GM21717 (cell line): ENCODE data around the gene KCNMB4.
"Not testable (repeated sequence)": the region's sequence is repeated elsewhere in the genome, so short reads cannot be mapped to it uniquely, and the experiment has no call there.

ENCODE experiments used
- ATAC-seq: cut with Tn5 transposase; IDR thresholded peaks from one replicate; pipeline ENCODE4 v1.9.1; 2021; ENCODE audit warnings: mild to moderate bottlenecking, moderate library complexity; ENCODE audit not compliant: unreplicated experiment

Gene KCNMB4

DNA sequence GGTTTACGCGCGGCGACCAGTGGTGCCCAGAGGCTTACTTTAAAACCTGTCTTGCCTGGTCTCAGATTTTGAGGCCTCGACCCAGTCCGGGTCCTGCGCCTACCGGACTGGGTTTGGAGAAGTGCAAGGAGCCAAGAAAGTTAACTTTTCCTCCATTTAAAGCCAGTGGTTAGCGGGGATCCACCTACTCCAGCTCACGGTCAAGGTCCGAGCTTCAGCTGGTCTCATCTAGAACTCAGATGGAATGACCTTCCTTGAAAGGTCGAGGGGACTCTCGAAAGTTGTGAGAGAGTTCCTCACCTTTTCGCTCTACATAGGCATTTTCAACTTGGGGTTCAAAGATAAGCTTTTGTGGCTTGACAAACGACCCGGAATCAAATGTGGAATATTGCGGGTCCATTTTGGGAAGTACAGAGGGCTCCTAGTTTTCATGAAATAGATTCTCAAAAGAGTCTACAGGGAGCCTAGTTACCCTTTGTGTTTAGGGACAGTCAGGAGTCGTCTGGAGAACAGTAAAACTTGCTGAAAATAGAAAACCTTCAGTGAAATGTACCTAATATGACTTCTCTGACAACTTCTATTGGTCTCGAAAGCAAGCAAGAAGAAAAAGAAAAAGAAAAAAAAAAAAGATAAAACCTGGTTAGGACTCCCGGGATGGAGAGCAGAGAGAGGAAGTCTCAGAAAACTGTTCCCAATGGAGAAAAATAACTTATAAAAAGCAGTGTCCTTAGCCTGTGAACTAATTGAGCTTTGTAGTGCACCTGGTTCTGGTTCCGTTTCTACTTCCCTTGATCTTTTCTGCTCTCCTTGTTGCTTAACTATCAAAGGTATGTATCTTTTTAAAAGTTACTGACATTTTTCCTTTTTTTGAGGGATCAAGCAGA, 1.4 kb downstream of the KCNMB4 start:
- no peak for ATAC-seq

- ATAC-seq, result no peak
These were observed 6.8 kb downstream of the KCNMB4 start for GRCh38 chr12:70372881-70373280.

GRCh38 chr12:70379846-70380245, 13.8 kb downstream of the KCNMB4 start:
- no peak for ATAC-seq

- no peak for ATAC-seq
These were observed 17.4 kb downstream of the KCNMB4 start for GRCh38 chr12:70383484-70383883.

GRCh38 chr12:70383886-70384285, 17.8 kb downstream of the KCNMB4 start:
- no peak for ATAC-seq

GRCh38 chr12:70386771-70387170, 20.7 kb downstream of the KCNMB4 start:
- no peak for ATAC-seq

- ATAC-seq, result no peak
These were observed 23.6 kb downstream of the KCNMB4 start for GRCh38 chr12:70389678-70390077.

- ATAC-seq, result not testable (repeated sequence)
These were observed 26.5 kb downstream of the KCNMB4 start for GRCh38 chr12:70392631-70393030.

DNA sequence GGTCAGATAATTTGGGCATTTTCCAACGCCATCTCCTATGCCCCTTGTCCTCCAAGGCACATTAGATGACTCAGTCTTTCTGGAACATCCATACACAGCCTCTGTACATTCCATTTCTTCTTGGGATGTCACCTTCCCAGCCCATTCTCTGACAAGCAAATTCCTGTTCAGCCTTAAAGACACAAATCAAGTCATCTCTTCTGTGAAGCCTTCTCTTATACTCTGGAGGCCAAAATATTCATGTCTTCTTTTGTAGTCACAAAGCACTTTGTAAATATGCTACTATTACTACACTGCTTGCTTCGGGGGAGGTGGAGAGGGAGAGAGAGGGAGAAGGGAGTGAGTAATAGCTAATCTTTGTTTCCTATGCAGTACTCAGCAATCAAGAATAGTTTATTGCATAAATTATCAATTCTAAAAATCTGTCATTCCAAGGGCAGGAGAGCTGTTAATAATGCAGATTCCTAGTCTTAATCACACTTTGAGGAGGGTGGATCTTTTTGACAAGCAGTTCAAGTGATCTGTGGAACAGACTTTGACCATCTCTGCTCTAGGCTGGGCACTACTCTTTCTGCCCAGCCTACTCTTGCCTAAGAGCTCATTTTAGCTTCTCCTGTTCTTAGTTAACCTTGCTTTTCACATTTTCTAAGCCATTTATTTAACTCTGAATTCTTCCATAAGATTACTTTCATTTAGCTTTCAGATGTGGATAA, 27.9 kb downstream of the KCNMB4 start:
- no peak for ATAC-seq

- no peak for ATAC-seq
These were observed 31.9 kb downstream of the KCNMB4 start for GRCh38 chr12:70398002-70398401.

- ATAC-seq, result no peak
These were observed 32.8 kb downstream of the KCNMB4 start for GRCh38 chr12:70398862-70399261.

DNA sequence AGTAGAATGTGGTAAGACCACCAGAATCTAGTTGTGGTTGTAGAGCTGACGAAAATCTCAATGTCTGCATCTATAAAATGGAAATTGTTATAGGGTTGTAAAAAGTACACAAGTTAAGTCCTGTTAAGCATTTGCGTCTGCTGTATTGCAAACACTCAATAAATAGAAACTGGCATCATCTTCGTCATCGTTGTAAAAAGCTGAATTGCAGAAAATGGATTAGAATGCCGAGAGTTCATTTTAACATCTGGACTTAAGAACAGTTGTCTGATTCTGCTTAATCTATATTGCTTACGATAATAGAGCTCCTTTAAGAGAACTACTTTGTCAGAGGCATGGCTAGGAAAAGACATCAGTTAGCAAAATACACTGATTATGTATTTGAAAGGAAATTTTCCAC, 33.2 kb downstream of the KCNMB4 start:
- ATAC-seq, result no peak

DNA sequence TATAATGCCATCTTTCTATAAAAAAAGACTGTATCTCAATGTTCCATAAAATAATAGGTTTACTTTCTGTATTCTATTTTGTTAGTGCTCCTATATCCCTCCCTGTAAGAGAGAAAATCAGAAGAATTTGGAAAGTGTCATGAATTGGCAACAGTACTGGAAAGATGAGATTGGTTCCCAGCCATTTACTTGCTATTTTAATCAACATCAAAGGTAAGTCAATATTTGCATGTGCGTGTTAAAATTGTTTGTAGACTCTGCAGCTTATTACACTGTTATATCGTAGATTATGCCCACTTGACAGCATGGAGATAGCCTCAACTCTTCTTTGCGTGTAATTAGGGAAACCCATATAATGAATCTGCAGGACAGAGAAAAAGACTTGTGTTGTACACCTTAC, 34.0 kb downstream of the KCNMB4 start:
- ATAC-seq, result no peak

GRCh38 chr12:70402597-70402996, 36.5 kb downstream of the KCNMB4 start:
- no peak for ATAC-seq

- no peak for ATAC-seq
These were observed 37.7 kb downstream of the KCNMB4 start for GRCh38 chr12:70403826-70404225.

DNA sequence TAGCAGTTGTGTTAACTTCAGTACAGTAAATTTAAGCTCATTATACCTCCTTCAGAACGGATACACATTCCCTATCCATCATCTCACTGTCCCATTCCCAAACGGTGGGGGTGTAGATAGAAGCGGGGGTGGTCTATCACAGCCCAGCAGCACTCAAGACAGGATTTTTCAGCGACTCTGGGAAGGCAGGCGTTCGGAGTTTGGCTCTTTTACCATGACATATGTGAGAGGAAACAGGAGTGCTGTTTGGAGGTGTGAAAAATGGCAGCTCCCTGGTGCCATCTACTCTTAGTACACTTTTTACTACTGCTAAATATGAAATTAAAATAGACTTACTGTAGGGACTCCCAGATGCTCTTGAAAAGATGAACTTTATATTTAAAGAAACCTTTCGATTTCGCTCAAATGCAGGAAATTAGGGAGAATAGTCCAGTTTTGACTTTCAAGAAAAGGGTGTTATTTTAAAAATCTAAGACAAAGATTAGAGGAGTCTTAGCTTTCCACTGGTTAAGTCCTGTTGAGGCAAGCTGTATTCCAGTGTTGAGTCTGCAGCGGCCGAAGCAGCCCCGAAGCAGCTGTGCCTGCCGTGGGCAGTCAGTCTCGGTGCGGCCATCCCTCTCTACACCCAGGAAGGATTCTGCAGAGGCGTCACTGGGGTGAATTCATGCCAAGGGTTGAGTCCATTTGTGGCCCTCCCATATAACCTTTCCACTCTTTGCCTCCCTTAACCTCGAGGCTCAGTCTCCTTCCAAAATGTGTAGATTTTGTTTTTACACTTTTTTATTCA, 42.1 kb downstream of the KCNMB4 start:
- ATAC-seq, result no peak

- peak; percentile 62 for ATAC-seq
These were observed 49.9 kb downstream of the KCNMB4 start for GRCh38 chr12:70415987-70416386.

- ATAC-seq, result no peak
These were observed 51.0 kb downstream of the KCNMB4 start for GRCh38 chr12:70417121-70417520.

DNA sequence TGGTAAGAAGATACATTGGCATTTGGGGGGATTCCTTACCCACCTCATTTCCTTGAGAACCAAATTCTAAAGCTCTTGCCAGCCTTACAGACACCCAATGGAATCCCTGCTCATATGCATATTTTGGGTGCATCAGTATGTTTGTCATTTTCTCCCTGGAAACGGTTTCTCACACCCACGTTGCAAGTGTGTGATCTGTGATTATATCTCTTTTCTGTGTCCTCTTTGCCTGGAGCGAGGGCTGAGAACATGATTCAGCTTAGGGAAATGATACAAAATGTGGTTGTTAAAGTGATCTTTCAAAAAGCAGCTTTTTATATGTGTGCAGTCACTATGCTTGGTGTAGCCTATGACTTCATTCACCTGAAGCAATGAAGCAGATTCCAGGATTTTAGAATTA, 52.0 kb downstream of the KCNMB4 start:
- ATAC-seq, result no peak

- ATAC-seq, result no peak
These were observed 56.5 kb downstream of the KCNMB4 start for GRCh38 chr12:70422631-70423030.

DNA sequence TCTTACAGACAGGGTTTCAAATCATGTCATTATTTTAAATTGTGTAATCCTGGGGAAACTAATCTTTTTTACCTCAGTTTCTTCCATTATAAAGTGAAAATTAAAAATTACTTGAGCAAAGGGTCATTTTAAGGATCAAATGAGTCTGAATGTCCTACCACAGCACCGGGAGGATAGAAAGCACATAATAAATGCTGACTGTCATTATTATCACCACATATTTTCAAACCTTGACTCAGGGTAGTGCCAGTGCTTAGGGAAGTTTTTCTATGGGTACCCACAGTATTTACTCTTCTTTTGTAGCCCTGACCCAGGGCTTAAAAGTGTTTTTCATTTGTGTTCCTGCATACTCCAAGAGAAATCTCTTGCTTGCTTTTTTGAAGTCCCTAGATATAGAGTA, 60.5 kb downstream of the KCNMB4 start:
- no peak for ATAC-seq
